Lung microvascular endothelial cell (primary cell): ENCODE results near the gene S100PBP. TPM values are rescaled to one million over a fixed set of nuclear protein-coding genes. Genes with fewer than 3 reads are reported as not detected.
A peak's percentile ranks its signal among the peaks of the same experiment; 100 is the strongest.

ENCODE experiments used
- DNase-seq, 2 donors: peaks; one replicate each; pipeline versions ENCODE4 v3.0.0 to v3.0.0-alpha.2; 2010; ENCODE audit warnings: low read depth in 2 of 2
- total RNA-seq: library from RNA; depleted of rRNA; stranded (reverse); fragments of >200 nt; gene quantifications from 2 replicates; pipeline ENCODE4 v1.2.1, GENCODE V29; 2014

S100PBP gene
- total RNA-seq, 1 donor from 2014 or later, result 13.5 TPM

DNA sequence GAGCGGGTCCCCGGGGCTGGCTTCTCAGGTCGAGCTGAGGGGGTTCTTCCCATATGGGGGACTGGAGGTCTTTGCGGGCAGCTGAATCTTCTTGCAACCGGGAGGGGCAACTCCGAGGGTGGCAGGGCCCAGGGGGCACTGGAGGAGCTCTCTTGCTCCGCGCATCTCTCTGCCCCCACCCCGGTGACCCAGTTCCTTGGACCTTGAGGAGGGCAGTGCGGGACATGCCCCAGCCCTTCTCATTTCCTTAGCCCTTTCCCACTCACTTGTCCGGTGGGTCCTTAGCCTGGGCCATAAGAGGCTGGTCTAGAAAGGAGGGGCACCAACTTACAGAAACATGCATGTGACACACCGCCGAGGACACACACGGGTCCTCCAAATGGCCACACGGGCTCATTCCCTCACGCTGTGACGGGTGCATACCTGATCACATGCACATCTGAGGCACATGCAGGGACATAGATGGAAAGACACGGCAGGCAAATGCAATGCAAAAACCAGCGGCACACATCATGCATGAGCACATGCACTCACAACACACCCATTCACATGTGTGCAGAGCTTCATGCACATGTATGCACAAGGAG lies 69.5 kb downstream of the S100PBP start:
- no peak for DNase-seq

DNA sequence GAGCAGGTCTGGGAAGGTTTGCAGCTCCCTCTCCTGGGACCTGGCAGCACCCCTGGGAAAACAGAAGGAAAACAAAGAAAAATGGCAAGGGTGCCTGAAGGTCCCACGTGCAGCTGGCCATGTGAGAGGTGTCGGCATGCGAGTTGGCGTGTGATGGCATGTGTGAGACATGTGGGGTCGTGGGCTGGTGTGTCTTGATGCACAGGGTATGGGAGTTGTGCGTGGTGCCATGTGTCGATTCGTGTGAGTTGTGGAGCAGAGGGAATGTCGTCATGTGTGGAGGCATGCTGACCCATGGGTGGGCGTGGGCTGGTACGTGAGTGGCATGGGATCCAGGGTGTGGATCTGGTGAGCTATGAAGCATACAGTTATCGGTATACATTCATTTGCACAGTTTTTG lies 70.2 kb downstream of the S100PBP start:
- no peak for DNase-seq

DNA sequence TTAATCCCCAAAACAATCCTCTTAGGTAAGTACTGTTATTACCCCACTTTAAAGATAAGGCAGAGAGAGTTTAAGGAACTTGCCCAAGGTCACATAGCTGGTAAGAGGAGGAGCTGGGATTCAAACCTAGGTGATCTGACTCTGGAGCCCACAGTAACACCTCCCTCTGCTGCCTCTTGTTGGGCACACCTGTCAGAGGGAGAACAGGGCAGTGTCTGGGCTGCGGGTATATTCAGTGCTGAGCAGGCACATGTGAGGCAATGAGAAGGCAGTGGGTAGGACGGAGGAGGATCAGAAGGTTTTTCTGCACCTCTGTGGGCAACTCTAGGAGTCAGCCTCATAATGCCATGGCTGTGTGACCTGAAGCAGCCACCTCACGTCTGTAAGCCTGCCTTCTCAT lies 70.7 kb downstream of the S100PBP start:
- DNase-seq, result no peak

DNA sequence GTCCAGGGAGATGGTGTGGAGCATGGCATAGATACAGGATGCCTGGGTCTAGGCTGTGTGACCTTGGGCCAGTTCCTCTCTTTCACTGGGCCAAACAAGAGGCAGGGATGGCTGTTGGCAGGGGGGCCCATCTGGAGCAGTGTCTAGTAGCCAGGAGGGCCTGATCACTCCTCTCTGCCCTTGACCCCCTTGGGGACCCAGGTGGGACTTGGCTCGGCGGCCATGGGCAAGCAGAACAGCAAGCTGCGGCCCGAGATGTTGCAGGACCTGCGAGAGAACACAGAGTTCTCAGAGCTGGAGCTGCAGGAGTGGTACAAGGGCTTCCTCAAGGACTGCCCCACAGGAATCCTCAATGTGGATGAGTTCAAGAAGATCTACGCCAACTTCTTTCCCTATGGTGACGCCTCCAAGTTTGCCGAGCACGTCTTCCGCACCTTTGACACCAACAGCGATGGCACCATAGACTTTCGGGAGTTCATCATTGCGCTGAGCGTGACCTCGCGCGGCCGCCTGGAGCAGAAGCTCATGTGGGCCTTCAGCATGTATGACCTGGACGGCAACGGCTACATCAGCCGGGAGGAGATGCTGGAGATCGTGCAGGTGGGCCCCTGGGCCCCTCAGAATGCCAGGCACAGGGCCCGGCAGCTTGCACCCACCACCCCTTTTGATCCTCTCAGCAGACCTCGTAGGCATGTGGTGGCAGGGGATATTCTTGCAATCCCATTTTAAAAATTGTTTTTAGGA lies 71.4 kb downstream of the S100PBP start:
- no peak for DNase-seq

DNA sequence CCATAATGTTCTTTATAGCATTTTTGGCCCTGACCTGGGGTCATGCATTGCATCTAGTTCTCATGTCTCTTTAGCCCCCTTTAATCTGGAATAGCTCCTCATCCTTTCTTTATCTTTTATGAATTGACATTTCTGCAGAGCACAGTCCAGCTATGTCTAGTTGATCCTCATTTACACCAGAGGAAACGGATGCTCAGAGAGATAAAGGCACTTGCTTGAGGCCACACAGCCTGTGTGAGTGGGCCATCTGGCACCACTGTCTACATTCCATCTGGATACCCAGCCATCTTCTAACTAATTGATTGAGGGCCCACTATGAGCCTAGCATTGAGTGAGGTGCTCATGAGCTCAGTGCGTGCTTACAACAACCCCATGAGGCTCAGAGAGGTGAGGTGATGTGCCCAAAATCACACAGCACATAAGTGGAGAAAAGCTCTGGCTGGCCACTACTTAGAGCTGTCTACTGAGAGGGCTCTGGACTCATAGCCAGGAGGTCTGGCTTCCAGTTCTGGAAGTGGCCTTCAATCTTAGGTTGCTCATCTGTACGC lies 72.4 kb downstream of the S100PBP start:
- no peak for DNase-seq

DNA sequence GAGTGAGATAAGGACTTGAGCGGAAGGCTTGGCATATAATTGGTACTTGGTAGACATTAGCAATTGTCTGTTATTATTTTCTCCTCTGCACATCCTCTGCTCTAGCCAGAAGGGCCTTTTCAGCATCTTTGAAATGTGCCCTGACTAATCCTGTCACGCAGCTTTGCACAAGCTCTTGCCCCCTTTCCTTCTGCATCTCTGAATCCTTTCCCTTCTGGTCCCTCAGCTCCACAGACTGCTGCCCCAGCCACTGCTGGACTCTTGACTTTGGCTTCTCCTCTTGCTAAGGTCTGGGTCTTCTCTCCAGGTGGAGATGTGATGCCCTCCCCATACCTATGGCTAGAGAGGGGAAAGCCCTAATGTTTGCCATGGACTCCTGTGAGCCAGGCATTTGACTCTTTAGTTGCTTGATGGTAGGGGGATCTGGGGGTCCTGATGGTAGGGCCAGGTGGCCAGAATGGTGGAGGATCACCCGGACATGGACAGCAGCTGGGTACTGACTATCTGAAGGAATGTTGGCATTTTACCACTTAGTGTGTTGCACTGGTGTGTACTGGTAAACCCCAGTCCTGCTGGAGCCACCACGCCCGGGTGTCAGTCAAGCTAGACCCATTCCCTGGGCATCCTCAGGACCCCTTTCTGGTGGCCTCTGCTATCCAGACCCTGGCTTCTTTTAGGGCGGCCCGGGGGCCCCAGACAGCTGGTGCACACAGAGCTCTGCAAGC lies 73.2 kb downstream of the S100PBP start:
- DNase-seq, result no peak

DNA sequence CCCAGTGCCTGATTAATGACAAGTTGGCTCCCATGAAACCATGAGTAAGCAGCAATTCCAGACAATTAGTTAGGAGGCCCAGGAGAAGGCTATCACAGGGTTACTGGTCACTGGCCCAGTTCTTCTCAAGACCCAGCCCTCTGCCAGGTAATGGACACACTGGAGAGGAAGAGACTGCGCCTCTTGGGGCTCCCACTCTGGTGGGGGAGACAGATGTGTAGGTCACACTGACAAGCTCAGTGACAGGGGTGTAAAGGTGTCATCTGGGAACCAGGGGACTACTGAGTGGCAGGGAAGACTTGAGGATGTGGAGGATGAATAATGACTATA lies 73.8 kb downstream of the S100PBP start:
- DNase-seq, result no peak

DNA sequence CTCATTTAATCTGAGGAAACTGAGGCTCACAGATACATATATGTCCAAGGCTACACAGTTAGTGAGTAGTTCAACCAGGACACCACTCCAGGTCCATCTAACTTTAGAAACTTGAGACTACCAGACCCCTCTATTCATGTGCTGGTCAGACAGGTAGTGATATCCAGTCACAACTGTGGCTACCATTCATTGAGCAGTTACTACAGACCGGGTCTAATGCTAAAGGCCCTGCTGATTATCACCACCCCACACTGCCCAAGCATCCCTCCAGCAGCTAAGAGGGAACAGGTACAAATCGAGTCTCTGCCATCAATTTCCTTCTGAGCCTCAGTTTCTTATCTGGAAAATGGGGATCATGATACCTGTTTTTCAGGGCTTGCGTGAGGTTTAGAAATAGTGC lies 74.2 kb downstream of the S100PBP start:
- DNase-seq, result no peak

DNA sequence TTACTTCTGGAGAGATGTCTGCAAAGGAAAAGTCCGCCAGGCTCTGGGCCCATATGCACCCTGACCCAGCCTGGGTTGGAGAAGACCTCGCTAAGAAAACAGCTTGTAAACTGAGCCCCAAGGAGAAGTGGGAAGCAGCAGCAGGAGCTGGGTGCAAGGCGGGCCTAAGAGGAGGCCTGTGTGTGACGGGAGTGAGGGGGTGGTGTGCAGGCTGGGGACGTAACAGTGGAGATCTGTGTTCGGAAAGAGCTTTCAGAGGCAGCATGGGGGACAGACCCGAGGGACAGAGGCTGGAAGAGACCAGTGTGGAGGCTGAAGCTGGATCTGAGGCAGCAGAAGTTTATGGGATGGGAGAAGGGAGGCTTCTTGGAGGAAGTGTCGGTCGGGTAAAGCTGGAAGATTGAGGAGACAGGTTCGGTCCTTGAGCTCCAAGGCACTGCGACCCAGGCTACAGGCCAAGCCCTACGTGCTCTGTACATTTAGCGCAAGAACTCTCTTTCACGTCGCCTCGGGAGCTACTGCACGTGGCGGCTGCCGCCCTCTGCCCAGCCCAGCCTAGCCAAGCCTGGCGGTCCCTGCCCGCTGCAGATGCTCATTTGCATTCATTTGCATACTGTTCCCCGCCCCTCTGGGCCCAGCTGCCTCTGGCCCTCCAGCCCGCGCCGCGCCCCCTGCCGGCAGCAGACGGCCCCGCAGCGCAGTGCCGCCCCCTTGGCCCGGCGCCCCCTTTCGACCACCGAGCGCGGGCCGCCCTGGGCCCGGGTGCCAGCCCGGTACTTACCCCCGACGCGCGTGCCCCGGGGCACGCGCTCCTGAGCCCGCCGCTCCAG lies 75.1 kb downstream of the S100PBP start:
- DNase-seq, result peak; percentile 23 to 34

DNA sequence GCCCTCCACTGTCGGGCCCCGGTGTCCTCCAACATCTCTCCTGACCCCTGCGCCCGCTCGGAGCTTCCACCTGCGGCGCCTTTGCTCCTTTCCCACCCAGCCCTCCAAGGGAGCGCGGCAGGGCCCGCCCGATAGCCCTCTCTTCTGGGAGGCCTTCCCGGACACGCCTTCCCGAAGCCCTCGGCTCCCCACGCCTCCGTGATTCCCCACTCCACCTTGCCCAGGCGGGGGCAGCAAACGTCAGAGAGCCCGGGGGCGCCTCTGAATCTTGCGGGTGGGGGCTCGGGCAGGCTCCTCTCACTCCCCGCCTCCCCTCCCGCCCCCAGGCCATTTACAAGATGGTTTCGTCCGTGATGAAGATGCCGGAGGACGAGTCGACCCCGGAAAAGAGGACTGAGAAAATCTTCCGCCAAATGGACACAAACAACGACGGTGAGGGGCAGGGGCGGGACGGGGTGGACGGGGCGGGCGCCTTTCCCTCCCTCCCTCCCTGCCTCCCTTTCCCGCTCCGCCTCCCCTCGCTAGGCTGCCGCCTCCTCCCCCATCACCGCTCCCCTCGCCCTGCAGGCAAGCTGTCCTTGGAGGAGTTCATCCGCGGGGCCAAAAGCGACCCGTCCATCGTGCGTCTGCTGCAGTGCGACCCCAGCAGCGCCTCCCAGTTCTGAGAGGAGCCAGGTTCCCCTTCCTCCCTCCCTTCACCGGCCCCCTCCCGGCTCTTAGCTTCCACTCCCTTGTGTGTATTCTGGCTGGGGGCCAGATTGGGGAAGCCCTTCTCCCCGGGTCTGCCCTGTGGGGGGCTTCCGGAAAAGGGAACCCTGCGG lies 76.0 kb downstream of the S100PBP start:
- DNase-seq, result peak in 1 of 2 donors; percentile 24

DNA sequence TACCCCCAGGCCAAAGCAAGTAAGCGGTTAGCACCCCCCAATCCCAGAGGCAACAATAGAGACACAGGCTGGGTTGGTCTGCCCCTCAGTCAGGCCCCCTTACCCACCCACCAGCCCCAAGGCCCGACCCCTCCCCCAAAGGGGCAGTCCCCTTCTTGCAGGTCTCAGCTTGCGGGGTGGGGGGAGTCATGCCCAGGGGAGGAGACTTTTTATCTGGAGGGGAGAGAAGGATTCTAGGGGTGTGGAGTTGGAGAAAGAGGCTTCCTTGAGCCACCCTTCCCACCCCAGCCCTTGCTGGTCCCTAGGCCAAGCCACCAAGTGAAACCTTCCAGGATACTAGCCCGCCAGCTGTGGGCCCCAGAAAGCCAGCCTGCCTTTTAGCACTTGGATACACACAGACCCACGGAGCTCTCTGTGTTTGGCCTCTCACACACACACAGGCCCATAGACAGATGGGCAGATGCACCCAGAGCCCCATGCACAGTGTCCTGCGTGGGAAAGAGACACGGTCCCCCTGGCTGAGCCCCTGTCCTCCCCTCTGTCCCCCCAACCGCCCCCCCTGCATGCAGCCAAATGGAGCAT lies 76.7 kb downstream of the S100PBP start:
- no peak for DNase-seq

DNA sequence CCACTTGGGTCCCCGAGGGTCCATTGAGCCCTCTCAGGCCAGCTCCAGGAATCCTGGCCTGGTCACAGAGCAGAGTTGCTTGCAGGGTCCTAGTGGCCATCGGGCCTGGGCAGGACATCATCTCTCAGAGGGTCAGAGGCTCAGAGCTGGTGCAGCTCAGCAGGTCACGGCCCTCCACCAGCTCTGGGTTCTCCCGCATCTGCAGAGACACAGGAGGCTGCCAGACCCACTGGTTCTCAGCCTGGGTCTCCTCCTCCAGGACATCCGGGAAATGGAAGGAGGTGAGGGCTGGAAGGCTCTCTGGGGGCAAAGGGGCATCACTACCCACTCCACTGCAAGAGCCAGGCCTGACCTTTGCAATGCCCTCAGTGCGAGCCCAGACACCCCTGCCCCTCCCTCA lies 77.2 kb downstream of the S100PBP start:
- no peak for DNase-seq

DNA sequence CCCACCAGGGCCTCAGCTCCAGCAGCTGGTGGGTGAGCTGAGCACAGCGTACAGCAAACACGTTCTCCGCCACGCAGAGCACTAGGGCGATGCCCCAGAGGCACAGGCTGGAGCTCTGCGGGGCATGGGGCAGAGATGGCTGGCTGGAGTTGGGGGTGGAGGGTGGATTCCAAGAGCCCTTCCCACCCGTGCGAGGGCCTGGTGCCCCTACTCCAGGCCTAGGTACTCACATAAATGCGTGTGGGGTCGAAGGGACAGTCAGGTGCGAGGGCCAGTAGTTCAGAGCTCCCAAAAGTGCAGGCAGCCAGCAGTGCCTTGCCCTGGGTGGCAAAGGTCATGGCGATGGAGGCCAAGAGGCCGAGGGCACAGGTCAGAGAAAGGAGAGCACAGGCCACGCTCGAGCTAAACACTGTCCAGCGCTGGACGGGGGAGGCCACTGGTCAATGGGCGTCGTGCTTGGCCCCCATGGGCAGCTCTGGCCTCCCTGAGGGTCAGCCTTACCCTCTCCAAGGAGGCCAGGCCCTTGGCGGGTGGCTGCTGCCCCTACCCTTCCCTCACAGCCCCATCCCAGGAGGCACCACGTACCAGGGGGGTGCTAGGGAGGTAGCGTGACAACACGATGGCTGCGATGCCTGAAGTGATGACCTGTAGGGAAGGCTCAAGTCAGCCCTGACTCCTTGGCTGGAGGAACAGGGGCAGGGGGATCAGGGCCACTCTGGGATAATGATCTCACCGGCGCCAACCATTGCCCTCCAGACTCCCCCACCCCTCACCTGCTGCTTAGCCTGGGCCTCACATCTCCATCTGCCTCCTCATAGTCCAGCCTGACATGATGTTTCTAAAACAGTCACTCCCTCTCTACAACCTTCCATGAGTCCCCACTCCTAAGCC lies 78.1 kb downstream of the S100PBP start:
- DNase-seq, result no peak

DNA sequence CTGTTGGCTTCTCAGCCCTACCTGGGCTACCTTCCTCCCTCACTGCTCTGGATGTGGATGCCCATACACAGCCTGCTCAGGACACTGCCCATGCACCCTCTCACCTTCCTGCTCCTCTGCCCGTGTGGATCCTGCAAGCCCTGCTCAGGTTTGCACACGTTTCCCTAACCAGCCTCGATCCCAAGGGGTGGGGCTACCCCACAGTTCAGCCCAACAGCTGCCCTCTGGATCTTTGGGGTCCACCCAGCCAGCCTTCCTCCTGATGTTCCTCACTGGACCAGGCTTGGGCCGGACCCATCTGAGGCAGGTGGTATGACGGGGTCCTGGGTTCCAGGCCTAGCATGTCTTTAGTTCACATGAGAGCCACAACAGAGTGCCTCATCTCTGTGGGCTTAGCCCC lies 79.0 kb downstream of the S100PBP start:
- no peak for DNase-seq

DNA sequence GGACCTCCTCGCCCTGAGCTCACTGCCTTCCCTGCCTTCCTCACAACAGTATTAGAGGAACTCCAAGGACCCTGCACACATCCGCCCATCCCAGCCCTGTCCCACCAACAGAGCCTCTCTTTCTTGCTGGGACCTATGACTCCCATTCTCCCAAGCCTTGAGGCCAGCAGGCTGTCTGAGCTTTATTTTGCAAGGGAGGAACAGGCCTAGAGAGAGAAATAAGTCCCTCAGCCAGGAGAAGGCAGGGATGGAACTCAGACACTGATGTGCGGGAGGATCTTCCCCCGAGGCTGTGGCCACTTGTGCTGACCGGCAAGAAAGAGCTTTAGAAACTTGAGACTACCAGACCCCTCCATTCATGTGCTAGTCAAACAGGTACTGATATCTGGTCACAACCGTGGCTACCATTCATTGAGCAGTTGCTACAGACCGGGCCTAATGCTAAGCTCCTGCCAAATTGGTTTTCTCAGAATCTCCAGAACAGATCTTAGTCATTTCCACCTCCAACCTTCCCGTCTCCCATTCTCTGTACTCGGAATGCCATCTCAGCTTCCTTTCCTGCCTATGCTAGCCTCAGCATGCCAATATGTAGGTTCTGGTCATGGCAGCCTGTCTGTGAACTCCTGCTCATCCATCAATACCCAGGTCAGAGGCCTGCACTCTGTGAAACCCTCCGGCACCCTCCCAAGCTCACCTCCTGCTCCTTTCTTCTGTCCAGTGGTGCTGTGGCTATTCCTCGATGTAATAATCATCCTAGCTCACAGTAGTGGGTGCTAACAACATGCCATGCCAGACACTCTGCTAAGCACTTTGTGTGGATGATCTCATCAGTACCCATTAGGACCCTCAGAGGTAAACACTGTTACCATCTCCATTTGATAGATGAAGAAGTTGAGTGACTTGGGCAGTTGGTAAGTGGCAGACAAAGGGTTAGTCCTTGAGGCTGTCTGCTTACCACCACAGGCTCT lies 79.9 kb downstream of the S100PBP start:
- DNase-seq, result peak in 1 of 2 donors; percentile 52

DNA sequence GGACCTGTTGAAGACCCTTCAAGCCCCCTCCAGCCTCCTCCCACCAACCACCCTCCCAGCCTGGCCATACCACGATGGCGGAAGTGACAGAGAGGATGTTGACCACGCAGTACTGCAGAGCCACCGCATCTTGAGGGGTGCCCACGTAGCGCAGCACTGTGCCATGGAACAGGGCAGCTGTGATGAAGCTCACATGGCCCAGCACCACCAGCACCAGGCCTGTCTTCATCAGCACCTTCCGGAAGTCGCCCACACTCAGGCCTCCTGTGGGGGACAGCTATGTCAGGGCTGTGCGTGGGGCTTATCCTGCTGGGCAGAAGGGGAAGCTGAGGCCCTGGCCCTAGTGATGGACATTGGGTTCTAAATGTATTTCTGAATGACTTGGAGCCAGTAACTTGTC lies 80.6 kb downstream of the S100PBP start:
- no peak for DNase-seq

DNA sequence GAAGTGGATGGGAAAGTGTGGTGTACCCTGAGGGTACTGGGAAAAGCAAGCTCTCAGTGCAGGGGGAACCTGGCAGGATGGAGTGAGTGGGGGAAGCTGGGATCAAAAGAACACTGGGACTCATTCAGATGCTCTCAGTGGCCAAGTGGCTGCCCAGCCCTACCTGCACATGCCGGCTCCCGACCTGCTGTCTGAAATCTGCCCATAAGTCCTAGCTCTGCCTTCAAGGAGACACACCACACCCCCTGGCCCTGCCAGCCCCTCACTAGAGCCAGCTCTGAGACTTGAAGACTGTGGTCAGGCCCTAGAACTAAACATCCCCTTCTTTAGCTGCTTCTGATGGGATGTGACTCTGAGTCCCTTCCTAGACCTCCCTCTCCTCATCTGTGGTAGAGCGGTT lies 81.5 kb downstream of the S100PBP start:
- DNase-seq, result no peak

DNA sequence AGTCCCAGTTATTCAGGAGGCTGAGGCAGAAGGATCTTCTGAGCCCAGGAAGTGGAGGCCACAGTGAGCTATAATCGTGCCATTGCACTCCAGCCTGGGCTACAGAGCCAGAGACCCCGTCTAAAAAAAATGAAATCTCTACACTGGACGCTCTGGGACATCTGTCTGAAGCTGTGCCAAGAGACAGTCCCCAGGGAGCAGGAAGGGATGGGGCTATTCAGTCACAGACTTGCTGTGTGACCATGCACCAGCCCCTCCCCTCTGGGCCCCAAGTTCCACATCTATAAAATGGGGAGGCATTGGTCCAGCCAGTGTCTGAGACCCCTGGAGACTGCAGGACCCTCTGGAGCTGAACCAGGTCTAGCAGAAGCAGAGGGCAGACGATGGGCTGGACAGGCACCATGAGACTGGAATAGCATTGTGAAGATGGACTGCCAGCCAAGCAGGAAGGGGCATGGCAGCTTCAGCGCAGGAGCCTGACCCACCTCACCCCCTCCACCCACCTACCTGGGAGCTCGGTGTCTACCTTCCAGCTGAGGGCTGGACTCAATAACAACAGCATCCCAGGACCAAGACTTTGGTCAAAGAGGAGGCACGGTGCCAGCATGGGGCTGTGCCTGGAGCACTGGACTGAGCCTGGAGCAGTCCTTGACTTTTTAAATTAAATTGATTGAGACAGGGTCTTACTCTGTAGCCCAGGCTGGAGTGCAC lies 82.3 kb downstream of the S100PBP start:
- DNase-seq, result no peak
